Smooth muscle cell (in vitro differentiated cells): ENCODE results near the gene JAZF1. TPM values are rescaled to one million over a fixed set of nuclear protein-coding genes. Genes with fewer than 3 reads are reported as not detected.

Source experiments
- DNase-seq: peaks from one replicate; lab custom pipeline; 2025; ENCODE audit not compliant: unreplicated experiment; lab: John Stamatoyannopoulos, UW
- H2AFZ ChIP-seq: fragments of 200-600 bp; sonication (generic); 2 replicates; pipeline ENCODE4 v1.6.0; 2016; ENCODE audit warnings: antibody characterized with exemption, low read depth, mild to moderate bottlenecking
- H3F3A ChIP-seq: fragments of 200-600 bp; sonication (generic); 2 replicates; pipeline ENCODE4 v1.6.0; 2017; ENCODE audit warnings: antibody characterized with exemption, low read depth
- H3K27ac ChIP-seq: fragments of 200-600 bp; sonication (generic); 2 replicates; pipeline ENCODE4 v1.5.1; 2016; ENCODE audit warnings: low read depth, mild to moderate bottlenecking
- H3K27me3 ChIP-seq: fragments of 200-600 bp; sonication (generic); 2 replicates; pipeline ENCODE4 v1.6.1; 2016; ENCODE audit warnings: low read depth, mild to moderate bottlenecking
- H3K36me3 ChIP-seq: fragments of 200-600 bp; sonication (generic); 2 replicates; pipeline ENCODE4 v1.5.1; 2016; ENCODE audit warnings: low read depth
- H3K4me1 ChIP-seq: fragments of 200-600 bp; sonication (generic); 2 replicates; pipeline ENCODE4 v1.5.1; 2016; ENCODE audit warnings: low read depth
- H3K4me2 ChIP-seq: fragments of 200-600 bp; sonication (generic); 2 replicates; pipeline ENCODE4 v1.6.0; 2016; ENCODE audit warnings: mild to moderate bottlenecking
- H3K4me3 ChIP-seq: fragments of 200-600 bp; sonication (generic); 2 replicates; pipeline ENCODE4 v1.5.1; 2016; ENCODE audit warnings: mild to moderate bottlenecking
- H3K79me2 ChIP-seq: fragments of 200-600 bp; sonication (generic); 2 replicates; pipeline ENCODE4 v1.6.0; 2016; ENCODE audit warnings: low read depth, mild to moderate bottlenecking
- H3K9ac ChIP-seq: fragments of 200-600 bp; sonication (generic); 2 replicates; pipeline ENCODE4 v1.6.0; 2016; ENCODE audit warnings: low read depth
- H3K9me3 ChIP-seq: fragments of 200-600 bp; sonication (generic); replicated peaks from 2 replicates; pipeline ENCODE4 v1.5.1; 2016; ENCODE audit warnings: low read depth
- H4K20me1 ChIP-seq: fragments of 200-600 bp; sonication (generic); 2 replicates; pipeline ENCODE4 v1.6.0; 2016; ENCODE audit warnings: low read depth
- WGBS: methylation state at CpG from one replicate; pipeline ENCODE4 v1.1.7; 2016; ENCODE audit warnings: low lambda C conversion rate; 5-methylcytosine and 5-hydroxymethylcytosine counted together
- polyA plus RNA-seq: library from polyadenylated mRNA; unstranded; fragments of >200 nt; fragmentation: Nextera tagmentation; extraction: Ambion mirVana; gene quantifications from 2 replicates; pipeline ENCODE4 v1.2.1, GENCODE V29; 2016
- total RNA-seq: library from RNA; depleted of rRNA; stranded (reverse); fragments of >200 nt; gene quantifications from 2 replicates; pipeline ENCODE4 v1.2.3, GENCODE V29; 2014
- TF ChIP-seq, protein P1 (sequence below): fragments of 200-600 bp; sonication (generic); IDR thresholded peaks from 2 replicates; pipeline ENCODE4 v1.5.1; 2017; ENCODE audit warnings: borderline replicate concordance, mild to moderate bottlenecking, antibody characterized with exemption; ENCODE audit not compliant: insufficient read depth, poor library complexity, severe bottlenecking

The JAZF1 gene
- total and polyA plus RNA-seq, 2 experiments from 2014 or later = 17.4 to 18.0 TPM

DNA sequence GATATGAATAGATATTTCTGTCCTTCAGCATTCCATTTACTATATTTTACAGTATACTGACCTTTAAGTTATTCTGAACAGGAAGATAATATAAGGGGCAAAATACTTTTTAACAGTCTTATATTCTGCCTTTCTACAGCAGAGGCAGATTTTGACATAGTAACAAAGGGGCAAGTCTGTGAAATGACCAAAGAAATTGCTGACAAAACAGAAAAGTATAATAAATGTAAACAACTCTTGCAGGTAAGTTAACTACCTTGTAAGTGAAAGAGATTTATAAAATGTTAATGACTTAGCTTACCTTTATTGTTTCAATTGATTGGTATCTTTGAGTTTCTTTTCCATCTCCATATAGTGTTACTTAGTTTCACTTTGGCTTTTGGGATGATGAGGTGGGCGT, 384.6 kb downstream of the JAZF1 start:
- H3K4me1 ChIP-seq = no peaks in the 10 kb centered on the region
- no peak overlapping the region for H2AFZ ChIP-seq
- H3K4me3 ChIP-seq = no peak overlapping the region
- DNase-seq = no peak
- peaks cover 21% of the 10 kb centered on the region for H3K36me3 ChIP-seq
- TF ChIP-seq, protein P1, sequence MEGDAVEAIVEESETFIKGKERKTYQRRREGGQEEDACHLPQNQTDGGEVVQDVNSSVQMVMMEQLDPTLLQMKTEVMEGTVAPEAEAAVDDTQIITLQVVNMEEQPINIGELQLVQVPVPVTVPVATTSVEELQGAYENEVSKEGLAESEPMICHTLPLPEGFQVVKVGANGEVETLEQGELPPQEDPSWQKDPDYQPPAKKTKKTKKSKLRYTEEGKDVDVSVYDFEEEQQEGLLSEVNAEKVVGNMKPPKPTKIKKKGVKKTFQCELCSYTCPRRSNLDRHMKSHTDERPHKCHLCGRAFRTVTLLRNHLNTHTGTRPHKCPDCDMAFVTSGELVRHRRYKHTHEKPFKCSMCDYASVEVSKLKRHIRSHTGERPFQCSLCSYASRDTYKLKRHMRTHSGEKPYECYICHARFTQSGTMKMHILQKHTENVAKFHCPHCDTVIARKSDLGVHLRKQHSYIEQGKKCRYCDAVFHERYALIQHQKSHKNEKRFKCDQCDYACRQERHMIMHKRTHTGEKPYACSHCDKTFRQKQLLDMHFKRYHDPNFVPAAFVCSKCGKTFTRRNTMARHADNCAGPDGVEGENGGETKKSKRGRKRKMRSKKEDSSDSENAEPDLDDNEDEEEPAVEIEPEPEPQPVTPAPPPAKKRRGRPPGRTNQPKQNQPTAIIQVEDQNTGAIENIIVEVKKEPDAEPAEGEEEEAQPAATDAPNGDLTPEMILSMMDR = no peak
- peaks cover 11% of the 10 kb centered on the region for H4K20me1 ChIP-seq
- no peak overlapping the region for H3K4me2 ChIP-seq
- no peaks in the 10 kb centered on the region for H3K9me3 ChIP-seq
- no peaks in the 10 kb centered on the region for H3F3A ChIP-seq
- H3K79me2 ChIP-seq = peaks cover 17% of the 10 kb centered on the region
- H3K27me3 ChIP-seq = no peaks in the 10 kb centered on the region
- H3K9ac ChIP-seq = no peak overlapping the region
- WGBS = 90% methylated on average over 1 of the region's 1 CpG
- no peak overlapping the region for H3K27ac ChIP-seq

DNA sequence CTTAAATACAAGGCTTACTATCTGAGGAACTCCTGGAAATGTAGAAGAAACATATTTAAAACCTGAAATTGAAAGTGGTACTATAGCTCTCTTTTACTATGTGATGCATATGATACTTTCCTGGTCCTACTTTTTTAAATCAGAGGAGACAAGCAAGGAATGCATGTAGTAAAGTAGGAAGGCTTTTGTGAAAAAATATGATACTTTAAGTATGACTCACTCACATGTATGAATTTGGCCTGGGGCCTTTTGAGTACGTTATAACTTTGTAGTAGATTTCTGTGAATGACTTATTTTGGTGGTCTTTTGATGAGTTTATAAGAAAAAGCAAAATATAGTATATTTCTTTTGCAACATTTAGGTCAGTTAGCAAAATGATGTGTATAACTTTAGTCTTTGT, 386.8 kb downstream of the JAZF1 start:
- Histone ChIP-seq H3K9me3 (no peaks in the 10 kb centered on the region), H3K4me1 (no peaks in the 10 kb centered on the region), H3F3A (no peaks in the 10 kb centered on the region), H3K9ac (no peak overlapping the region), H2AFZ (no peak overlapping the region), H3K27me3 (no peaks in the 10 kb centered on the region), H3K79me2 (peaks cover 29% of the 10 kb centered on the region), H4K20me1 (peaks cover 5% of the 10 kb centered on the region), H3K4me3 (no peak overlapping the region), H3K36me3 (peaks cover 23% of the 10 kb centered on the region), H3K27ac (no peak overlapping the region), H3K4me2 (no peak overlapping the region)
- DNase-seq = no peak
- TF ChIP-seq, protein P1 = no peak
- 41% methylated on average over 1 of the region's 1 CpG for WGBS

DNA sequence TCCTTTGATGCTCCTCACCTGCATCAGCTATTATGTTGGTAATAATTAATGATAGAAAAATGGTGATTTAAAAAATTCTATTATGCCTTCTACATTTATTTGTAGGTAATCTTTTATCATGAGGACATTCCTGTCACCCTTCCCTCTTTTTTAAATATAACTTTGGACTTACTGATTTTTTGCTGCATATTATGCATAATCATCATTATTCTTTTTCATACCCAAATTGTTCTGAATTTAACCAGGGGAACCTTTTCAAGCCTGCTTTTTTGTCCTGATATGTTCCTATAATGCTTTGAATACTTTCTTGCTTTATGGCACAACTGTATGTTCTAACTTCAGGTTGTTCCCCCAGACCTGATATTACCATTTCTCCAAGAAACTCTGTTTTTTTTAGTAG, 392.2 kb downstream of the JAZF1 start:
- Histone ChIP-seq H3K4me3 (no peak overlapping the region), H3K36me3 (peaks cover 14% of the 10 kb centered on the region), H3K9ac (no peak overlapping the region), H3F3A (no peaks in the 10 kb centered on the region), H3K9me3 (no peaks in the 10 kb centered on the region), H2AFZ (no peak overlapping the region), H3K27ac (no peak overlapping the region), H4K20me1 (peaks cover 17% of the 10 kb centered on the region), H3K79me2 (peaks cover 40% of the 10 kb centered on the region), H3K4me2 (no peak overlapping the region), H3K27me3 (no peaks in the 10 kb centered on the region), H3K4me1 (no peaks in the 10 kb centered on the region)
- TF ChIP-seq, protein P1 = no peak
- no peak for DNase-seq

DNA sequence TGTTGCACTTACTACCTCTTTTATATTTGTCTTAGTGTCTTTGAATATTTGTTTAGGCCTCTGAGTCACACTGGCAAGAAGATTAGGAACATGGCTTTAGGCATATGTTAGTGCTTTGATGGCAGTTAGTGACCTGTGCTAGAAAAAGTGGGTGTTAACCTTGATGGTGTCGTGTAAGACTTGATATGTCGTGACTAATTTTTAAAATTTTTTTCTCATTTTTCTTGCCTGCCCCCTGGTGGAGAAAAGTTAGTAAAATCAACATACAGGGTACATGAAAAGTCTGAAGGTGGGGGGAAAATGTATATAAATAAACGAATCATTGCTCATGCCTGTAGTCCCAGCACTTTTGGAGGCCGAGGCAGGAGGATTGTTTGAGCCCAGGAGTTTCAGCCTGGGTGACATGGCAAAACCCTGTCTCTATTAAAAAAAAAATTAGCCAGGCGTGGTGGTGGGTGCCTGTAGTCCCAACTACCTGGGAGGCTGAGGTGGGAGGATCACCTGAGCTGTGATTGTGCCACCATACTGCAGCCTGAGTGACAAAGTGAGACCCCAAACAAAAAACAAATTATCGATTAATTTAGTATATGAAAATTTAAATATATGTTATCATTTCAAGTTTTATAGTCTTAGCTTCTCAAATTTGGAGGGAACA, 396.1 kb downstream of the JAZF1 start:
- H4K20me1 ChIP-seq = peaks cover 50% of the 10 kb centered on the region
- H3F3A ChIP-seq = no peaks in the 10 kb centered on the region
- H3K79me2 ChIP-seq = peaks cover 71% of the 10 kb centered on the region
- DNase-seq = no peak
- H3K9ac ChIP-seq = no peak overlapping the region
- H3K9me3 ChIP-seq = no peaks in the 10 kb centered on the region
- H3K4me3 ChIP-seq = no peak overlapping the region
- H3K4me2 ChIP-seq = peak overlapping the region; percentile 33
- no peaks in the 10 kb centered on the region for H3K27me3 ChIP-seq
- no peak overlapping the region for H2AFZ ChIP-seq
- 54% methylated on average over 6 of the region's 6 CpGs for WGBS
- H3K36me3 ChIP-seq = peaks cover 14% of the 10 kb centered on the region
- TF ChIP-seq, protein P1 = peak; percentile 67
- H3K27ac ChIP-seq = no peak overlapping the region
- H3K4me1 ChIP-seq = no peaks in the 10 kb centered on the region
